K562 (cell line): ENCODE results near the gene ANKRD10. TPM values are rescaled to one million over a fixed set of nuclear protein-coding genes. Genes with fewer than 3 reads are reported as not detected.

ENCODE experiments used
- ATAC-seq: fragments of 200-7000 bp; cut with Tn5 transposase; 3 replicates; pipeline ENCODE4 v1.9.1; 2020; ENCODE audit warnings: moderate library complexity
- BruUV-seq: library from RNA; stranded (reverse); fragments of 400-500 nt; replicated peaks from 2 replicates; lab custom pipeline; 2021; lab: Mats Ljungman, UMichigan
- CTCF ChIA-PET: fragments of 300-600 bp; formaldehyde crosslinking; extraction: SDS; loops from one replicate; lab custom pipeline; 2021; ENCODE audit warnings: low intra/inter-chr PET ratio; lab: Yijun Ruan, JAX
- POLR2A ChIA-PET: fragments of 300-600, 350-650 bp; sonication (Branson Sonifier 250); formaldehyde crosslinking; extraction: SDS; loops from one replicate; lab custom pipeline; 2021; ENCODE audit warnings: antibody characterized with exemption, inconsistent platforms; lab: Yijun Ruan, JAX
- DNase-seq, 4 experiments: peaks; one replicate each; pipeline versions ENCODE4 v3.0.0 to v3.0.0-alpha.2; 2011 to 2018; ENCODE audit warnings: low spot score in 3 of 4, mixed read lengths in 3 of 4; ENCODE audit errors: extremely low read depth in 1 of 4
- FAIRE-seq: peaks from 2 replicates; lab custom pipeline; 2011; peaks lifted over from hg19 to GRCh38; lab: Jason Lieb, UNC
- H2AFZ ChIP-seq: 2 replicates; pipeline ENCODE4 v1.6.0; 2011; ENCODE audit warnings: low read depth, low read length, control low read depth, inconsistent platforms
- H3K27ac ChIP-seq: fragments of 200-600 bp; 3 replicates; pipeline ENCODE4 v1.8.0; 2011; ENCODE audit warnings: low read depth, mild to moderate bottlenecking, control low read depth, inconsistent platforms, low read length, moderate library complexity, mixed read lengths; ENCODE audit errors: extremely low read depth
- H3K27me3 ChIP-seq, 2 experiments: fragments of 300-600 bp in 1 of 2; 2 replicates in 1 of 2; 3 replicates in 1 of 2; pipeline versions ENCODE4 v1.6.0 to v1.8.0; 2011; ENCODE audit warnings: inconsistent platforms in 2 of 2, low read length in 2 of 2, mild to moderate bottlenecking in 1 of 2, mixed read lengths in 1 of 2, moderate library complexity in 1 of 2; ENCODE audit not compliant: control insufficient read depth in 2 of 2, insufficient read depth in 2 of 2
- H3K36me3 ChIP-seq: fragments of 300-600 bp; 3 replicates; pipeline ENCODE4 v1.8.0; 2011; ENCODE audit warnings: mild to moderate bottlenecking, low read length, inconsistent platforms; ENCODE audit not compliant: control insufficient read depth, insufficient read depth
- H3K4me1 ChIP-seq, 2 experiments: fragments of 200-600 bp in 1 of 2; replicated peaks in 1 of 2; 2 replicates in 1 of 2; 3 replicates in 1 of 2; pipeline versions ENCODE4 v1.5.1 to v1.8.0; 2011; ENCODE audit warnings: inconsistent platforms in 2 of 2, low read length in 2 of 2, mild to moderate bottlenecking in 1 of 2, mixed read lengths in 1 of 2, moderate library complexity in 1 of 2; ENCODE audit not compliant: control insufficient read depth in 2 of 2, insufficient read depth in 2 of 2
- H3K4me2 ChIP-seq: 2 replicates; pipeline ENCODE4 v1.6.1; 2011; ENCODE audit warnings: low read length, control low read depth, inconsistent platforms, mixed read lengths; ENCODE audit not compliant: insufficient read depth
- H3K4me3 ChIP-seq: fragments of 200-600 bp; sonication (generic), shearing (Covaris generic); 2 replicates; pipeline ENCODE4 v1.5.1; 2016; ENCODE audit warnings: control low read depth, inconsistent platforms
- H3K79me2 ChIP-seq: fragments of 200-600 bp; 3 replicates; pipeline ENCODE4 v1.8.0; 2011; ENCODE audit warnings: low read length, inconsistent platforms; ENCODE audit not compliant: control insufficient read depth, insufficient read depth
- H3K9ac ChIP-seq, 2 experiments: 2 replicates each; pipeline versions ENCODE4 v1.6.0 to v1.6.1; 2011; ENCODE audit warnings: low read depth in 2 of 2, low read length in 2 of 2, control low read depth in 1 of 2, inconsistent platforms in 1 of 2, mild to moderate bottlenecking in 1 of 2, mixed read lengths in 1 of 2; ENCODE audit not compliant: insufficient read depth in 1 of 2
- H3K9me1 ChIP-seq: one replicate; pipeline ENCODE4 v1.6.0; 2011; ENCODE audit warnings: inconsistent platforms, mild to moderate bottlenecking, low read length, moderate library complexity; ENCODE audit not compliant: control insufficient read depth, insufficient read depth
- H3K9me3 ChIP-seq: replicated peaks from 2 replicates; pipeline ENCODE4 v1.5.1; 2011; ENCODE audit warnings: low read depth, low read length, inconsistent platforms; ENCODE audit not compliant: control insufficient read depth, insufficient read depth
- H4K20me1 ChIP-seq: replicated peaks from 2 replicates; pipeline ENCODE4 v1.6.1; 2011; ENCODE audit warnings: low read length, inconsistent platforms, mixed read lengths; ENCODE audit not compliant: control insufficient read depth, insufficient read depth
- CSDE1 ChIP-seq, 2 experiments: fragments of 450-650 bp; IDR thresholded peaks; 2 replicates each; pipeline ENCODE4 v1.6.1; 2016; ENCODE audit warnings: mild to moderate bottlenecking in 1 of 2
- ELF1 ChIP-seq: fragments of 200-800 bp; sonication (Bioruptor generic); IDR thresholded peaks from 2 replicates; pipeline ENCODE4 v1.6.1; 2016; ENCODE audit warnings: missing genetic modification characterization, missing compliant biosample characterization
- LCOR ChIP-seq: sonication (generic); formaldehyde crosslinking; IDR thresholded peaks from 2 replicates; pipeline ENCODE4 v1.8.0; 2022; ENCODE audit warnings: mild to moderate bottlenecking, missing genetic modification reagents
- NUFIP1 ChIP-seq: fragments of 450-650 bp; IDR thresholded peaks from 2 replicates; pipeline ENCODE4 v1.6.1; 2018; ENCODE audit not compliant: partially characterized antibody
- POLR3A ChIP-seq: IDR thresholded peaks from 2 replicates; pipeline ENCODE4 v1.6.1; 2011; ENCODE audit warnings: borderline replicate concordance, mild to moderate bottlenecking, moderate library complexity; ENCODE audit not compliant: insufficient read length, insufficient read depth; ENCODE audit errors: extremely low read depth
- SIRT6 ChIP-seq: IDR thresholded peaks from one replicate; pipeline ENCODE4 v1.6.1; 2012; ENCODE audit warnings: low read depth, mild to moderate bottlenecking, control low read depth, inconsistent platforms, low read length, moderate library complexity
- ZBTB49 ChIP-seq: sonication (generic); formaldehyde crosslinking; IDR thresholded peaks from 2 replicates; pipeline ENCODE4 v1.8.0; 2022; ENCODE audit warnings: missing genetic modification reagents, mild to moderate bottlenecking, borderline replicate concordance
- ZNF431 ChIP-seq: sonication (generic); formaldehyde crosslinking; IDR thresholded peaks from 2 replicates; pipeline ENCODE4 v1.8.0; 2022; ENCODE audit warnings: mild to moderate bottlenecking, missing genetic modification reagents
- WGBS: fragments of 100-300 bp; shearing (Covaris generic); methylation state at CpG from one replicate; pipeline ENCODE4 v1.1.6; 2016; ENCODE audit warnings: low coverage, mixed read lengths; ENCODE audit not compliant: insufficient coverage; ENCODE audit errors: missing lambda C conversion rate; 5-methylcytosine and 5-hydroxymethylcytosine counted together
- in situ Hi-C: fragments of 300-500 bp; cut with MboI; formaldehyde crosslinking; loops from 4 replicates; pipeline ENCODE4 v1.15.0; 2018; ENCODE audit warnings: inconsistent platforms, mixed read lengths
- intact Hi-C: fragments of 100-400 bp; cut with micrococcal nuclease; formaldehyde crosslinking; loops from 2 replicates; pipeline ENCODE4 v1.14.2; 2022
- polyA plus RNA-seq, 8 experiments: library from polyadenylated mRNA; depleted of rRNA in 4 of 8; stranded (reverse) in 5 of 8; unstranded in 3 of 8; fragments of >200 nt; fragmentation: Nextera tagmentation in 2 of 8; fragmentation: Illumina TruSeq in 1 of 8; extraction: Ambion mirVana in 2 of 8; extraction: Trizol in 1 of 8; gene quantifications; 2 replicates each; pipeline versions ENCODE4 v1.2.1 to v1.2.3, GENCODE V29; 2011 to 2014; ENCODE audit warnings: inconsistent platforms in 1 of 8, missing spikeins in 1 of 8
- total RNA-seq, 7 experiments: library from RNA; depleted of rRNA in 6 of 7; stranded (reverse); fragments of >200 nt in 6 of 7; fragmentation: Illumina TruSeq in 2 of 7; extraction: Trizol in 2 of 7; gene quantifications; 2 replicates each; pipeline versions ENCODE4 v1.2.1 to v1.2.3, GENCODE V29; 2011 to 2021; ENCODE audit warnings: low replicate concordance in 1 of 7
- TF ChIP-seq, protein P1 (sequence below): sonication (generic); formaldehyde crosslinking; IDR thresholded peaks from 2 replicates; pipeline ENCODE4 v1.8.1; 2023; ENCODE audit warnings: missing genetic modification reagents, mild to moderate bottlenecking, borderline replicate concordance

Gene ANKRD10
- total and polyA plus RNA-seq, 9 of the 15 experiments (the other 6 are each of a cell fraction or from before 2014, with no cell fraction given) = 21.7 to 183 (median 45.0) TPM

GRCh38 chr13:110963554-110963970 lies 48.7 kb upstream of the ANKRD10 start:
- peaks cover 0 to 32% of the 10 kb centered on the region in 2 experiments; a peak in 3 of 5 replicates for H3K4me1 ChIP-seq
- no peaks in the 10 kb centered on the region for H3K36me3 ChIP-seq
- ChIA-PET CTCF (no interaction called here), POLR2A (no interaction called here)
- no TSS peak for BruUV-seq
- peaks cover 7% of the 10 kb centered on the region; the same call in 1 of the 2 replicates for H3K9me3 ChIP-seq
- in situ Hi-C loops (no loop called here), intact Hi-C loops (no loop called here)
- peak overlapping the region in 1 of 2 experiments; percentile 78; a peak in 2 of 4 replicates for H3K9ac ChIP-seq
- H3K4me3 ChIP-seq = no peak overlapping the region
- no peaks in the 10 kb centered on the region for H3K27me3 ChIP-seq
- peak overlapping the region; percentile 99 for H3K27ac ChIP-seq
- 36% methylated on average over 3 of the region's 3 CpGs for WGBS
- ATAC-seq (no peak), FAIRE-seq (no peak), DNase-seq (peak in 1 of 4 experiments; percentile 44)
- peaks cover 25% of the 10 kb centered on the region; the same call in 2 of the 3 replicates for H3K79me2 ChIP-seq
- H3K9me1 ChIP-seq = no peaks in the 10 kb centered on the region
- peak overlapping the region; percentile 59; the same call in 1 of the 2 replicates for H2AFZ ChIP-seq
- no peaks in the 10 kb centered on the region for H4K20me1 ChIP-seq
- H3K4me2 ChIP-seq = peak overlapping the region; percentile 75; the same call in 1 of the 2 replicates
- no peak for TF ChIP-seq LCOR (CRISPR knock-in tag)
- TF ChIP-seq NUFIP1 = peak; percentile 72
- TF ChIP-seq, protein P1, sequence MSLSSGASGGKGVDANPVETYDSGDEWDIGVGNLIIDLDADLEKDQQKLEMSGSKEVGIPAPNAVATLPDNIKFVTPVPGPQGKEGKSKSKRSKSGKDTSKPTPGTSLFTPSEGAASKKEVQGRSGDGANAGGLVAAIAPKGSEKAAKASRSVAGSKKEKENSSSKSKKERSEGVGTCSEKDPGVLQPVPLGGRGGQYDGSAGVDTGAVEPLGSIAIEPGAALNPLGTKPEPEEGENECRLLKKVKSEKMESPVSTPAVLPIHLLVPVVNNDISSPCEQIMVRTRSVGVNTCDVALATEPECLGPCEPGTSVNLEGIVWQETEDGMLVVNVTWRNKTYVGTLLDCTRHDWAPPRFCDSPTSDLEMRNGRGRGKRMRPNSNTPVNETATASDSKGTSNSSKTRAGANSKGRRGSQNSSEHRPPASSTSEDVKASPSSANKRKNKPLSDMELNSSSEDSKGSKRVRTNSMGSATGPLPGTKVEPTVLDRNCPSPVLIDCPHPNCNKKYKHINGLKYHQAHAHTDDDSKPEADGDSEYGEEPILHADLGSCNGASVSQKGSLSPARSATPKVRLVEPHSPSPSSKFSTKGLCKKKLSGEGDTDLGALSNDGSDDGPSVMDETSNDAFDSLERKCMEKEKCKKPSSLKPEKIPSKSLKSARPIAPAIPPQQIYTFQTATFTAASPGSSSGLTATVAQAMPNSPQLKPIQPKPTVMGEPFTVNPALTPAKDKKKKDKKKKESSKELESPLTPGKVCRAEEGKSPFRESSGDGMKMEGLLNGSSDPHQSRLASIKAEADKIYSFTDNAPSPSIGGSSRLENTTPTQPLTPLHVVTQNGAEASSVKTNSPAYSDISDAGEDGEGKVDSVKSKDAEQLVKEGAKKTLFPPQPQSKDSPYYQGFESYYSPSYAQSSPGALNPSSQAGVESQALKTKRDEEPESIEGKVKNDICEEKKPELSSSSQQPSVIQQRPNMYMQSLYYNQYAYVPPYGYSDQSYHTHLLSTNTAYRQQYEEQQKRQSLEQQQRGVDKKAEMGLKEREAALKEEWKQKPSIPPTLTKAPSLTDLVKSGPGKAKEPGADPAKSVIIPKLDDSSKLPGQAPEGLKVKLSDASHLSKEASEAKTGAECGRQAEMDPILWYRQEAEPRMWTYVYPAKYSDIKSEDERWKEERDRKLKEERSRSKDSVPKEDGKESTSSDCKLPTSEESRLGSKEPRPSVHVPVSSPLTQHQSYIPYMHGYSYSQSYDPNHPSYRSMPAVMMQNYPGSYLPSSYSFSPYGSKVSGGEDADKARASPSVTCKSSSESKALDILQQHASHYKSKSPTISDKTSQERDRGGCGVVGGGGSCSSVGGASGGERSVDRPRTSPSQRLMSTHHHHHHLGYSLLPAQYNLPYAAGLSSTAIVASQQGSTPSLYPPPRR = no peak
- TF ChIP-seq ZBTB49 (CRISPR knock-in tag) = no peak
- TF ChIP-seq ELF1 (tag) = no peak; the same call in 1 of the 2 replicates
- TF ChIP-seq POLR3A = no peak
- no peak for TF ChIP-seq CSDE1 (IDR thresholded peaks at IDR 0.05)
- TF ChIP-seq SIRT6 = no peak
- no peak for TF ChIP-seq ZNF431 (CRISPR knock-in tag)
